Activated CD4-positive, alpha-beta T cell treated with anti-CD3 and anti-CD28 coated beads for 36 hours (primary cell): Measurements from ENCODE around the gene HACD2. TPM values are rescaled to one million over a fixed set of nuclear protein-coding genes. Genes with fewer than 3 reads are reported as not detected.
A peak's percentile ranks its signal among the peaks of the same experiment; 100 is the strongest.
"Not testable (repeated sequence)": the region's sequence is repeated elsewhere in the genome, so short reads cannot be mapped to it uniquely, and the experiment has no call there.

Source experiments
- ATAC-seq: fragments of 200-7000 bp; cut with Tn5 transposase; one replicate; pipeline ENCODE4 v1.10.0; 2021; ENCODE audit warnings: mild to moderate bottlenecking, moderate library complexity
- CTCF ChIA-PET: fragments of 350-600 bp; sonication (Branson Sonifier 250); formaldehyde crosslinking; loops from one replicate; lab custom pipeline; 2021; ENCODE audit warnings: antibody characterized with exemption; lab: Charles Lee
- POLR2A ChIA-PET: fragments of 350-600 bp; sonication (Branson Sonifier 250); formaldehyde crosslinking; loops from one replicate; lab custom pipeline; 2021; ENCODE audit warnings: antibody characterized with exemption, inconsistent platforms; lab: Charles Lee
- DNase-seq: peaks from one replicate; pipeline ENCODE4 v3.0.0-alpha.2; 2020
- H3K27ac Mint-ChIP-seq: one replicate; pipeline ENCODE4 v1.8.0; 2021; ENCODE audit warnings: mixed read lengths
- H3K27me3 Mint-ChIP-seq: one replicate; pipeline ENCODE4 v1.8.0; 2021; ENCODE audit warnings: mixed read lengths
- H3K36me3 Mint-ChIP-seq: one replicate; pipeline ENCODE4 v1.8.0; 2021; ENCODE audit warnings: low read depth, mixed read lengths
- H3K4me1 Mint-ChIP-seq: one replicate; pipeline ENCODE4 v1.8.0; 2021; ENCODE audit warnings: mixed read lengths
- H3K4me3 Mint-ChIP-seq: one replicate; pipeline ENCODE4 v1.8.0; 2021; ENCODE audit warnings: mild to moderate bottlenecking, moderate library complexity, mixed read lengths
- H3K9me3 Mint-ChIP-seq: one replicate; pipeline ENCODE4 v1.8.0; 2021; ENCODE audit warnings: low read depth, mixed read lengths
- intact Hi-C, 2 experiments: fragments of 100-400 bp; cut with DNase I in 1 of 2; cut with micrococcal nuclease in 1 of 2; formaldehyde crosslinking; loops; one replicate each; pipeline versions ENCODE4 v1.14.2 to v1.15.1; 2022 to 2024; cut with DNase I, micrococcal nuclease
- total RNA-seq, 2 experiments: library from RNA; stranded (reverse); gene quantifications; one replicate each; pipeline ENCODE4 v1.2.3, GENCODE V29; 2021

Gene HACD2
- total RNA-seq, 2 experiments from 2014 or later: 22.1 to 27.7 TPM

- no peaks in the 10 kb centered on the region for H3K27me3 Mint-ChIP-seq
- H3K9me3 Mint-ChIP-seq: no peaks in the 10 kb centered on the region
- DNase-seq: no peak
- H3K36me3 Mint-ChIP-seq: no peaks in the 10 kb centered on the region
- no peak for ATAC-seq
- H3K4me3 Mint-ChIP-seq: no peak overlapping the region
- CTCF ChIA-PET: interaction anchor here (1.0 kb wide), 1 partner anchor 29 kb away, joined by 3 read pairs; no protein-coding TSS in a partner anchor
- H3K27ac Mint-ChIP-seq: no peak overlapping the region
- POLR2A ChIA-PET: no interaction called here
- intact Hi-C loops: no loop called here
- H3K4me1 Mint-ChIP-seq: no peaks in the 10 kb centered on the region
These were observed 38.6 kb upstream of the HACD2 start for GRCh38 chr3:123623346-123623880.

GRCh38 chr3:123622766-123623165 lies 37.9 kb upstream of the HACD2 start:
- Mint-ChIP-seq H3K9me3 (no peaks in the 10 kb centered on the region), H3K4me1 (no peaks in the 10 kb centered on the region), H3K36me3 (no peaks in the 10 kb centered on the region), H3K4me3 (no peak overlapping the region), H3K27me3 (no peaks in the 10 kb centered on the region), H3K27ac (peak overlapping the region; percentile 35)
- POLR2A ChIA-PET: no interaction called here
- DNase-seq: no peak
- intact Hi-C loops: no loop called here
- ATAC-seq: no peak
- CTCF ChIA-PET: interaction anchor here (1.0 kb wide), 1 partner anchor 30 kb away, joined by 3 read pairs; no protein-coding TSS in a partner anchor

GRCh38 chr3:123621850-123622189 lies 37.0 kb upstream of the HACD2 start:
- POLR2A ChIA-PET: no interaction called here
- Mint-ChIP-seq H3K4me1 (no peaks in the 10 kb centered on the region), H3K9me3 (no peaks in the 10 kb centered on the region), H3K4me3 (no peak overlapping the region), H3K27me3 (no peaks in the 10 kb centered on the region), H3K36me3 (no peaks in the 10 kb centered on the region), H3K27ac (no peak overlapping the region)
- CTCF ChIA-PET: no interaction called here
- ATAC-seq: no peak
- no peak for DNase-seq
- intact Hi-C loops: no loop called here

GRCh38 chr3:123621186-123621849 lies 36.5 kb upstream of the HACD2 start:
- CTCF ChIA-PET: no interaction called here

GRCh38 chr3:123620343-123620742 lies 35.5 kb upstream of the HACD2 start:
- no peak for DNase-seq
- ChIA-PET CTCF (interaction anchor here (0.6 to 0.7 kb wide), 2 partner anchors 21 to 849 kb away, joined by 3 to 4 read pairs; no protein-coding TSS in a partner anchor), POLR2A (no interaction called here)
- Mint-ChIP-seq H3K9me3 (no peaks in the 10 kb centered on the region), H3K4me3 (no peak overlapping the region), H3K27me3 (no peaks in the 10 kb centered on the region), H3K27ac (no peak overlapping the region), H3K4me1 (no peaks in the 10 kb centered on the region), H3K36me3 (no peaks in the 10 kb centered on the region)
- no peak for ATAC-seq
- intact Hi-C loops: no loop called here

More at GRCh38 chr3:123621186-123621849, 36.5 kb upstream of the HACD2 start:
- DNase-seq: no peak
- H3K9me3 Mint-ChIP-seq: no peaks in the 10 kb centered on the region
- no peak overlapping the region for H3K4me3 Mint-ChIP-seq
- H3K27ac Mint-ChIP-seq: no peak overlapping the region
- no peaks in the 10 kb centered on the region for H3K27me3 Mint-ChIP-seq
- ATAC-seq: no peak
- no peaks in the 10 kb centered on the region for H3K36me3 Mint-ChIP-seq
- intact Hi-C loops: no loop called here
- no peaks in the 10 kb centered on the region for H3K4me1 Mint-ChIP-seq
- POLR2A ChIA-PET: no interaction called here

- ChIA-PET CTCF (interaction anchor here (0.6 to 1.6 kb wide), 3 partner anchors 24 to 414 kb away, joined by 3 to 6 read pairs (median 3); no protein-coding TSS in a partner anchor), POLR2A (no interaction called here)
- no peaks in the 10 kb centered on the region for H3K27me3 Mint-ChIP-seq
- H3K9me3 Mint-ChIP-seq: no peaks in the 10 kb centered on the region
- no peak overlapping the region for H3K27ac Mint-ChIP-seq
- peaks cover 2% of the 10 kb centered on the region for H3K36me3 Mint-ChIP-seq
- intact Hi-C loops: no loop called here
- no peak overlapping the region for H3K4me3 Mint-ChIP-seq
- no peak for ATAC-seq
- DNase-seq: no peak
- no peaks in the 10 kb centered on the region for H3K4me1 Mint-ChIP-seq
These were observed 34.1 kb upstream of the HACD2 start for GRCh38 chr3:123618768-123619484.

- ChIA-PET POLR2A (no interaction called here), CTCF (interaction anchor here (0.6 to 1.6 kb wide), 4 partner anchors 24 to 415 kb away, joined by 3 to 6 read pairs (median 3); no protein-coding TSS in a partner anchor)
- Mint-ChIP-seq H3K36me3 (peaks cover 3% of the 10 kb centered on the region), H3K4me3 (no peak overlapping the region), H3K27ac (no peak overlapping the region), H3K9me3 (no peaks in the 10 kb centered on the region), H3K27me3 (no peaks in the 10 kb centered on the region), H3K4me1 (no peaks in the 10 kb centered on the region)
- intact Hi-C loops: no loop called here
- ATAC-seq (no peak), DNase-seq (no peak)
These were observed 33.3 kb upstream of the HACD2 start for GRCh38 chr3:123618076-123618708.

GRCh38 chr3:123616593-123616992 lies 31.7 kb upstream of the HACD2 start:
- Mint-ChIP-seq H3K27ac (no peak overlapping the region), H3K9me3 (no peaks in the 10 kb centered on the region), H3K27me3 (no peaks in the 10 kb centered on the region), H3K36me3 (peaks cover 7% of the 10 kb centered on the region), H3K4me3 (no peak overlapping the region), H3K4me1 (no peaks in the 10 kb centered on the region)
- ChIA-PET CTCF (interaction anchor here (0.7 kb wide), 1 partner anchor 25 kb away, joined by 3 read pairs; no protein-coding TSS in a partner anchor), POLR2A (no interaction called here)
- ATAC-seq (no peak), DNase-seq (no peak)
- intact Hi-C loops: no loop called here

- no peak for DNase-seq
- Mint-ChIP-seq H3K27me3 (no peaks in the 10 kb centered on the region), H3K9me3 (no peaks in the 10 kb centered on the region), H3K4me1 (no peaks in the 10 kb centered on the region), H3K27ac (no peak overlapping the region), H3K4me3 (no peak overlapping the region), H3K36me3 (peaks cover 10% of the 10 kb centered on the region)
- CTCF ChIA-PET: no interaction called here
- POLR2A ChIA-PET: no interaction called here
- no peak for ATAC-seq
- intact Hi-C loops: no loop called here
These were observed 28.7 kb upstream of the HACD2 start for GRCh38 chr3:123613543-123613942.

- H3K4me1 Mint-ChIP-seq, intact Hi-C loops, POLR2A ChIA-PET, DNase-seq, H3K27ac Mint-ChIP-seq, H3K27me3 Mint-ChIP-seq, CTCF ChIA-PET, ATAC-seq, H3K9me3 Mint-ChIP-seq, H3K4me3 Mint-ChIP-seq: not testable (repeated sequence)
- H3K36me3 Mint-ChIP-seq: peaks cover 14% of the 10 kb centered on the region
These were observed 26.8 kb upstream of the HACD2 start for GRCh38 chr3:123611674-123612073.

GRCh38 chr3:123611082-123611481 lies 26.2 kb upstream of the HACD2 start:
- H3K4me3 Mint-ChIP-seq: no peak overlapping the region
- peaks cover 6% of the 10 kb centered on the region for H3K4me1 Mint-ChIP-seq
- ATAC-seq (no peak), DNase-seq (no peak)
- no peak overlapping the region for H3K27ac Mint-ChIP-seq
- ChIA-PET CTCF (no interaction called here), POLR2A (no interaction called here)
- H3K27me3 Mint-ChIP-seq: no peaks in the 10 kb centered on the region
- H3K36me3 Mint-ChIP-seq: peaks cover 17% of the 10 kb centered on the region
- H3K9me3 Mint-ChIP-seq: no peaks in the 10 kb centered on the region
- intact Hi-C loops: no loop called here
